AG09319 (cell line): ENCODE data around the gene PLEKHG5.

Experiments
- DNase-seq: peaks from one replicate; pipeline ENCODE4 v3.0.0-alpha.2; 2010; ENCODE audit warnings: low read depth; ENCODE audit errors: extremely low read depth
- CTCF ChIP-seq: IDR thresholded peaks from 2 replicates; pipeline ENCODE4 v1.5.1; 2011; ENCODE audit warnings: low read depth, mild to moderate bottlenecking, inconsistent platforms, low read length, moderate library complexity

The PLEKHG5 gene

GRCh38 chr1:6425658-6426057, 65.8 kb downstream of the PLEKHG5 start:
- no peak for TF ChIP-seq CTCF
- no peak for DNase-seq

- no peak for TF ChIP-seq CTCF
- DNase-seq: no peak
Measured at GRCh38 chr1:6424619-6425593, 66.6 kb downstream of the PLEKHG5 start, which contains the start of gene ESPN. ESPN (plus strand) TSS chr1:6424776; CDS start chr1:6424956, 180 bp downstream.

GRCh38 chr1:6424000-6424565, 67.4 kb downstream of the PLEKHG5 start:
- no peak for DNase-seq

GRCh38 chr1:6423321-6423999, 68.0 kb downstream of the PLEKHG5 start:
- peak; percentile 46 for TF ChIP-seq CTCF
- DNase-seq: no peak

More at GRCh38 chr1:6424000-6424565, 67.4 kb downstream of the PLEKHG5 start:
- no peak; the same call in 1 of the 2 replicates for TF ChIP-seq CTCF

GRCh38 chr1:6421266-6421665, 70.2 kb downstream of the PLEKHG5 start:
- no peak for DNase-seq
- no peak for TF ChIP-seq CTCF

- DNase-seq: no peak
- TF ChIP-seq CTCF: no peak
Measured at GRCh38 chr1:6420454-6421042, 70.9 kb downstream of the PLEKHG5 start.
